Dedifferentiated amniotic fluid mesenchymal stem cell (primary cell): Measurements from ENCODE around the gene NASP.
A peak's percentile ranks its signal among the peaks of the same experiment; 100 is the strongest.

Source experiments
- DNase-seq: peaks from one replicate; pipeline ENCODE4 v3.0.0-alpha.2; 2016; ENCODE audit errors: extremely low spot score

The NASP gene, protein sequence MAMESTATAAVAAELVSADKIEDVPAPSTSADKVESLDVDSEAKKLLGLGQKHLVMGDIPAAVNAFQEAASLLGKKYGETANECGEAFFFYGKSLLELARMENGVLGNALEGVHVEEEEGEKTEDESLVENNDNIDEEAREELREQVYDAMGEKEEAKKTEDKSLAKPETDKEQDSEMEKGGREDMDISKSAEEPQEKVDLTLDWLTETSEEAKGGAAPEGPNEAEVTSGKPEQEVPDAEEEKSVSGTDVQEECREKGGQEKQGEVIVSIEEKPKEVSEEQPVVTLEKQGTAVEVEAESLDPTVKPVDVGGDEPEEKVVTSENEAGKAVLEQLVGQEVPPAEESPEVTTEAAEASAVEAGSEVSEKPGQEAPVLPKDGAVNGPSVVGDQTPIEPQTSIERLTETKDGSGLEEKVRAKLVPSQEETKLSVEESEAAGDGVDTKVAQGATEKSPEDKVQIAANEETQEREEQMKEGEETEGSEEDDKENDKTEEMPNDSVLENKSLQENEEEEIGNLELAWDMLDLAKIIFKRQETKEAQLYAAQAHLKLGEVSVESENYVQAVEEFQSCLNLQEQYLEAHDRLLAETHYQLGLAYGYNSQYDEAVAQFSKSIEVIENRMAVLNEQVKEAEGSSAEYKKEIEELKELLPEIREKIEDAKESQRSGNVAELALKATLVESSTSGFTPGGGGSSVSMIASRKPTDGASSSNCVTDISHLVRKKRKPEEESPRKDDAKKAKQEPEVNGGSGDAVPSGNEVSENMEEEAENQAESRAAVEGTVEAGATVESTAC

DNA sequence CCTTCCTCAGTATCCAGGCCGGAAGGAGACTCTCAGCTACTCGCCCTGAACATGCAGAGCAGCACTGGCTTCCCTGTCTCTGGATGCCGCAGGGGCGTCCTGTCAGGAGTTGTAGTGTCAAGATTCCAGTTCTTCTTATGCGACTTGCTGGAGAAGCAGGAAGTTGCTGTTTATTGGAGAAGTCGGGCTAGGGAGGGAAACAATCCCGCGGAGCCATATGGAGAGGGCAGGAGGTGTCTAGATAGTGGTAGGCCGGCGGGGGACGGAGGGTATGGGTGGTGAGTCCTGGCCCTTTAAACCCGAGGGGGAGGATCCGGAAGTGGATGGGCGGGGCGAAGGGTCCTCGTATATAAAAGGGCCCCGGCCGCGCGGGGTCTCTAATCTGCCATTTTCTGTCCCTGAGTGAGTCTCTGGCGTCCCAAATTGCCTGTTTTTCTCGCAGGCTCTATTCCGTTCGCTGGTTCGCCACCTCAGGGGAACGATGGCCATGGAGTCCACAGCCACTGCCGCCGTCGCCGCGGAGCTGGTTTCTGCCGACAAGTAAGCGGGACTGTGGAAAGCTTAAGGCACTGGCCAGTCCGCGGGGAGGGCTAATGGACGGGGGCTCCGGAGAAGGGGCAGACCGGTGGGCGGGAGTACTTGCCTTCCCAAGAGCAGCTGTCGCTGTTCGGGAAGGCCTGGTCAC lies at the start of gene NASP:
Gene NASP (plus strand): TSS at position 376 of the 685 bp plus-strand sequence. CDS start 106 bp downstream, at position 482.
- DNase-seq: peak; percentile 71

DNA sequence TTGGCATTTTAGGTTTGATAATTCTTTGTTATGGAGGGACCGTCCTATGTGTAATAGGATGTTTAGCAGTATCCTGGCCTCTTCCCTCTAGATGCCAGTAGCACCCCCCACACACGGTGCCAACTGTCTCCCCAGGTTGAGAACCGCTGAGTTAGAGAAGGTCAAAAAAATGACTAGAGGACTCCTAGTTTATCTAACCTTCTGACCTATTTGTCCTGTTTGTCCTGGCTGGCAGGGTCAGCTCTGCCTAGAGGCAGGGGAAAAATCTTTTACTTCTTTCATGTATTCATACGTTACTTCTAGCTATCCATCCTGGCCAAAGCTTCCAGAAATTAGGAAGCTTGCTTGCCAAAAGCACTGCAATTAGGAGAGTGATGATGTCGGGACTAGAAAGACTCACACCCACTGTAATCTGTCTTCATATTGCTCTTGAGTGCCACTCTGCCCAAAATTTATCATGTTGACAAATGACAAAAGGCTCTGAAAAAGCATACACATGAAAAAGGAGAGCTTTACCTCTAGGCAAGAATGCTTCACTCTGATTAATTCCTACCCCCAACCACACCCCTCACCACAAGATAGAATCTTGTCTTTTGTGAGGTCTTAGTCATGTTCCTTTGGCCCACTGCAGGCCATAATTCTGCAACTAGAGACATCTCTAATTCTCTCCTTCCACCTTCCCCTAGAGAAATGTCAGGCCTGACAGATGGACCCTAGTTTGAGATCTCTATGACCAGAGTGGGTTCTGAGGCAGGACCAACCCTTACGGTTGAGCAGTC lies 47.7 kb upstream of the NASP start:
- DNase-seq: no peak

DNA sequence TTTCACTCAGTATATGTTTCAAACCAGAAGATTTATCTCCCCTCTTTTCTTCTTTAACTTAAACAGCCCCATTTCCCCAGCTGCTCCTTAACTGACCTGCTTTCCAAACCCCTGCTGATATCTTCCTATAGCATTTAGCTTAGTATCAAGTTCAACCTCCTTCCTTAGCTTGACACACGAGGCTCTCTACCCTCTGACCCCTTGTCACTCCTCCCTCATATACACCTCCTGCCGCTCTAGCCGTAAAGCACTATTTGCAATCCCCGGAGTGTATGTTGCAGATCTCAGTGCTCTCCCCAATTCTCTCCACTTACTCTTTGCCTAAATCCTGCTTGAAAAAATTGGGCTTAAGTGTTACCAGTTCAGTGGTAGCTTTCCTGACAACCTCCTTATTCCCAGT lies 47.0 kb upstream of the NASP start:
- DNase-seq: no peak

DNA sequence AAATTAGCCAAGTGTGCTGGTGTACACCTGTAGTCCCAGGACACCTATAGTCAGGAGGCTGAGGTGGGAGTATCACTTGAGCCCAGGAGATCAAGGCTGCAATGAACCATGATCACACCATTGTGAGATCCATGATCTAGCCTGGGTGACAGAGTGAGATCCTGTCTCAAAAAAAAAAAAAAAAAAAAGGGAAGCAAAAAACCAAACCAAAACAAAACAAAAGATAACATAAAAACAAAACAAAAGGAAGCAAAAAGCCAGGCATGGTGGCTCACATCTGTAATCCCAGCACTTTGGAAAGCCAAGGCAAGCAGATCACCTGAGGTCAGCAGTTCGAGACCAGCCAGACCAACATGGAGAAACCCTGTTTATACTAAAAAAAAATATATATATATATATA lies 42.6 kb upstream of the NASP start:
- no peak for DNase-seq

DNA sequence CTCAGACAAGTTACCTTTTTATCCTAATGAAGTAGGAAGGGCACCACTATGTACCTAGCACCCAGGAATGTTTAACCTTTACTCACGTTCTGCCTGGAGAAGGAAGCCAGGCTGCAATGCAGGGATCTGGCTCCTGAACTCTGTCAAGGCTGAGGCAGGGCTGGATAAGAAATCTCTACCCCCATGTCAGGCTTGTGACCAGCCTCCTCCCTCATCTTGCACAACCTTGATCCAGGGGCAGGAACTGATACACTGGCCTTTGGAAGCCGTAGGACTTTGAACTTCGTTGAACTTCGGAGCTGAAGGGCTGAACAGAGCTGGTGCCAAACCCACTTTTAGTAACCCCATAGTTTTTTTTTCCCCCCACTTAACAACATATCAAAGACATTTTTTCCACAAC lies 41.2 kb upstream of the NASP start:
- DNase-seq: no peak

DNA sequence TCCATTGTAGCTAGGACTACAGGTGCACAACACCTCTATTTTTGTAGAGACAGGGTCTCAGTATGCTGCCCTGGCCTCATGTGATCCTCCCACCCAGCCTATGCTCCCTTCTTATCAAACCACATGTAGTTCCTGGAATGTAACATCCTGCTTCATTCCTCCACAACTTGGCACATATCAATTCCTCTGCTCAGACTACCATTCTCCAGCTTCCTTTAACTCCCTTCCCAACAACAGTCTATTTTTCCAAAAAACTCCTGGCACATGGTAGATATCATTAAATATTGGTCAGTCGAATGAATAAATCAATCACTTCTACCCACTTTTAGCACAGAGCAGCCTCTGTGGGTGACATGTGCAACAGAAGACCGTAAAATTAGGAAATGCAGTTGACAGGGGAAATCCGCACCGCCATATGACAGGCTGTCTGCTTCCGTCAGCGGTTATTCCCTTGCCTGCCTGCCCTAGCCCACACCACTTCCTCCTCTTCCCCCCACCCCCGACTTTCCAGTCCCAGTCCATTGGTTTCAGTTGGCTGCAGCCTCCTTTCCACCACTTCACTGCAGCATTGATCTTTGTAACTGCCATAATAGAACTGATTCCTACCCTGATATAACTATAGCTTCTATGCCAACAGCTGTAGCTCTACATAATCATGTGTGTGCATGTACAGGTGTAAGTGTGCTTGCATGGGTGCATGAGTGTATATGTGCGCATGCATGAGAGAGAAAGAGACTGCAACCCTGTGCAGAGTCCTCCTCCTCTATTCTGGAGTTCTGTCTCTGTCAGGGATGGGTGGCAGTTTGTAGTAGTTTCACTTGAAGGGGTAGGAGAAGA lies 40.0 kb upstream of the NASP start:
- DNase-seq: no peak

DNA sequence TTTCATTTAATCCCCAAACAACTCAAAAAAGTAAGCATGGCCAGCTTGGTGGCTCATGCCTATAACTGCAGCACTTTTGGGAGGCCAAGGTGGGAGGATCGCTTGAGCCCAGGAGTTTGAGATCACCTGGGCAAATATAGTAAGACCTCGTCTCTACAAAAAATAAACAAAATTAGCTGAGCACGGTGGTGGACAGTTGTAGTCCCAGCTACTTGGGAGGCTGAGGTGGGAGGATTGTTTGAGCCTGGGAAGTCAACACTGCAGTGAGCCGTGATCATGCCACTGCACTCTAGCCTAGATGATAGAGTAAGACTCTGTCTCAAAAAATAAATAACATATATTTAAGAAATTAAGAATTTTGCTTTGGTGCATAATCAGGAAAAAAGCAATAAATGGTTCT lies 39.3 kb upstream of the NASP start:
- DNase-seq: no peak

DNA sequence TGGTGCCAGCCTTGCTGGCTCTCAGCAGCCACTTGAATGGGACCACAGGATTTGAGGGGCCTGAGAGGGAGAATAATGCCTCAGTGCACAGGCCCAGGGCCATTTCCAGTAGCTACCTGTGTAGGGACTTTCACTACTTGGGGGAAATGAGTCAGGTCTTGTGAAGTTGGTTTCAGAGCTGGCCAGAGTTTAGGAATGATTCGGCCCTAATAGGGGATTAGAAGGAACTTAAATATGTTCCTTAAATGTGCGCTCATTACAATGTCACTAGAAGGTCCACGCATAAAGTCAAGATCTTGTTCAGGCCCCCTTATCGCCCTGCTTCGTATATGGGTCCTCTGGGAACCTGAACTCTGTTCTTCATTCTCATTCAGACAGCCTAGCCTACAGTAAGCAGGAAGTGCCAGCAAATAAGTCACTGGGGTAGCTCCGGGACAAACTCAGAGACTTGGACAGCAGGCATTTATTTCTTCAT lies 38.8 kb upstream of the NASP start:
- DNase-seq: no peak

DNA sequence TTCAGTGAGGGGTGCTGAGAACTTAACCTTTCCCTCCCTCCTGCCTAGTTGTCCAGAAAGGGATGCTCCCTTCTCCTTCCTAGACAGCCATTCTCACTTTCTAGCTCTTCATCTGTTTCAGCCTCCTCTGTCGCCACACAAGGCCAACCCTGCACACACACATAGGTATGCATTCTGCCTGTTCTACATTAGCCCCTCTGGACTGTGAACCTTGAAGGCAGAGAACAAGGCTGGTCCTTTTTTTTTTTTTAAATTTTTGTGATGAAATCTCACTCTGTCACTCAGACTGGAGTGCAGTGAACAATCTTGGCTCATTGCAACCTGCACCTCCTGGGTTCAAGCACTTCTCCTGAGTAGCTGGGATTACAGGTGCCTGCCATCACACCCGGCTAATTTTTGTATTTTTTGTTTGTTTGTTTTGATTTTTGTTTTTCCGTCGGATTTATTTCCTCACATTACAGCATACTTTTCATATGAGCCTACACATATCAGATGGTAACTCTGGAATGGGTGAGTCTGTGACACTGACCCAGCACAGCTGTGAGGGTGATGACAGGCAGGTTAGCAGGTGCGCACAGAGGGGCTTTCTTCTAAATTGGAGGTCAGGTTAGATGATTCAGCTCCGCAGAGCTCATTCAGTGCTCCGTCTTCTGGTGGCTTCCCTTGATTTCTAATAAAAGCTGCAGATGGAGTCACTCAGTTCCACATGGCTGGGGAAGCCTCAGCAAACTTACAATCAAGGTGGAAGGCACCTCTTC lies 38.1 kb upstream of the NASP start:
- no peak for DNase-seq

DNA sequence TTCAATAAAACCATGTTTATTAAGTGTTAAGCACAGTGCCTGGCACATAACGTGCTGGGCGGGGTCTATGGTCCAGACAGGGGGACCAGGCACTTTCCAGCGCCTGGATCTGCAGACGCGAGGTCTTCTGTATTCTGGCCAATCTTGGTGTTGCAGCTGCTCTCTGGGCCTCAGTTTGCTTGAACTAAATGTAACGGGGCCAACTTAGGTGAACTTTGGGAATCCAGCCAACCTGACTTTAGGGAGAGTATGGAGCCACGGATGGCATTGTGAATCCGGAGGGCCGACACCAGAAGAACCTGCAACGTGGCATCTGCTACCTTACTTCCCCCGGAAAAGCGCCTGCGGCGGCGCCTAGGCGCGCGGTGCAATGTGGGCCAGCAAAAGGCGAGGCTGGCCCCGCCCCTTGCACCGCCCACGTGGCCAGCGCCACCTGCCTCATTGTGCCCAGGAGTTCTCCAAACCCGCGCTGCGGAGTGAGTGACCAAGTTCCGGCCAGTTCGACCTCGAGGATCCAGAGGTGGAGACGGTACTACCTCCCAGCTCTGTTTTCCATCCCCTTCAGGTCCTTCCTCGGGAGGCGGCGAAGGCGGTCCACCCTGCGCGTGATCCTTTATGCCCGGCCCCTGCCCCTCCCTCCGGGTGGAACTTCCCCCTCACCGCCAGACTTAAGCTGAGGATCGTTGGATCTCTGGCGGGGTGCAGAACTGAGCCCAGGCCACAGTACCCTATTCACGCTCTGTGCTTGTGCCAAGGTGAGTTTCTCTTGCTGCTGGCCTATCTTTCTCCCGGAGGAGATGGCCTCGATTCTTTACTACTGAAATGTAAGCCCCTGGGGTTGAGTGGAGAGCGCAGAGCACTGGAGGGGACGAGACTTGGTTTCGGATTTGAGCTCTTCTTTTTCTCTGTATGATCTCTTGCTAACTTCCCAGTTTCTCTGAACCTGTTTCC lies 33.2 kb upstream of the NASP start, which contains the start of gene AKR1A1:
Gene AKR1A1 (plus strand): TSS at position 426 of the 951 bp plus-strand sequence. CDS start 10,969 bp downstream, outside the sequence.
- DNase-seq: peak; percentile 58

DNA sequence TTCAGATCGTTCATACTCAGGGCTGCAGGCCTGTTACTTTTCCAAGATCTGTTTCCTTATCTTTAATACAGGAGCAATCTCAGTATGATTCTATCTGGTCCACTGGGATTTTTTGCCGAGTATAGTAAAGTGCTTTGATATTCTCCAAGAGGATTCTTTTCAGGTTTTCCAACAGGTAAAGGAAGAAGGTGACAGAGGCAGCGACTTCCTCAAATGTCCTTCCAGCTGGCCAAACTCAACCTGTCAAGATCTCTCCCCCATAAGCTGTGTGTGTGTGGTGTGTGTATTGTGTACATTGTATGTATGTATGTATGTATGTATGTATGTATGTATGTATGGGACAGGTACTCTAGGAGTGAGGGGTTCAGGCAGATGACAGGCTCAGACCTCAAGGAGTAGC lies 32.2 kb upstream of the NASP start:
- DNase-seq: no peak

DNA sequence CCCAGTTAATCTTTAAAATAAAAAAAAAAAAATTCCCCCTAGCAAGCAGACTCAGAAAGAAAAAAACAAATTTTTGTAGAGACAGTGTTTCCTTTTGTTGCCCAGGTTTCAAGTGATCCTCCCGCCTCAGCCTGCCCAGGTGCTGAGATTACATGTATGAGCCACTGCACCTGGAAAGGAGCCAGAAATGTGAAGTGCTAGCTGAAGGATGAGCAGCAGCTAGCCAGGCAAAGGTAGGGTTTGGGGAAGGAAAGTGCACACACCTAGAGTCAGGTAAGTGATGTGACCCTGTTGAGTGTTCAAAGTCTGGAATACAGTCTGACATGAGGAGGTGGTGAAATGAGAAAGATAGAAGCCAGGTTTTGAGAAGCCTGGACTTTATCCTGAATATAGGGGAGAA lies 31.5 kb upstream of the NASP start:
- no peak for DNase-seq

DNA sequence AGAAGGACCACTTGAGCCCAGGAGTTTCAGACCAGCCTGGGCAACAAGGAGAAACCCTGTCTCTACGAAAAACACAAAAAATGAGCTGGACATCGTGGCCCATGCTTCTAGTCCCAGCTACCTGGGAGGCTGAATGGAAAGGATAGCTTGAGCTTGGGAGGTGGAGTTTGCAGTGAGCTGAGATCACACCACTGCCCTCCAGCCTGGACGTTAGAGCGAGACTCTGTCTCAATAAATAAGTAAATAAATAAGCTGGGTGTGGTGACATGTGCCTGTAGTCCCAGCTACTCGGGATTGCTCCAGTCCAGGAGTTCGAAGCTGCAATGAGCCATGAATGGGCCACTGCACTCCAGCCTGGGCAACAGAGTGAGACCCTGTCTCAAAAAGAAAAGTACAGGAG lies 29.6 kb upstream of the NASP start:
- no peak for DNase-seq

DNA sequence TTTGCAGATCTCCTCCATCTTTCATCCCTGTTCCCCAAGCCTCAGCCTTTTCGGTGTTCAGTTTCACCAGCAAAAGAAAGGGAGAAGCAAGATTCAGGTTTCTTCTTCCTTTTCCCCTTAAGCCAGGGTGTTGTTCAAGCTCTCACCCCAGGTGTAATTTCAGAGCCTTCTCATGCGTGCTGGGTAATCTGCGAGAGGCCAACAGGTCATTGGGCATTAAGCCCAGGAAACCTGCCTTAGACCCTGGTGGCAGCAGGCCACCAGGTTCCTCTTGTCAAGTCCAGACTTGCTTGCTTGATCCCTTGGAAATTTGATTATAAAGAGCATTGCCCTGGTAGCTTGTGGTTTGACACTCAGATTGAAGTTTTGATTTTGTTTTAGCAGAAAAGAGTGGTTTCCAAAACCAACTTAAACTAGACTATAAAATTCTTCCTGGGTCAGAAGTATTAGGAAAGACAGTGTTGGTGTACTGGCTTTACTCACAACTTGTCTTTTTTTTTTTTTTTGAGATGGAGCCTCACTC lies 26.4 kb upstream of the NASP start:
- DNase-seq: no peak

DNA sequence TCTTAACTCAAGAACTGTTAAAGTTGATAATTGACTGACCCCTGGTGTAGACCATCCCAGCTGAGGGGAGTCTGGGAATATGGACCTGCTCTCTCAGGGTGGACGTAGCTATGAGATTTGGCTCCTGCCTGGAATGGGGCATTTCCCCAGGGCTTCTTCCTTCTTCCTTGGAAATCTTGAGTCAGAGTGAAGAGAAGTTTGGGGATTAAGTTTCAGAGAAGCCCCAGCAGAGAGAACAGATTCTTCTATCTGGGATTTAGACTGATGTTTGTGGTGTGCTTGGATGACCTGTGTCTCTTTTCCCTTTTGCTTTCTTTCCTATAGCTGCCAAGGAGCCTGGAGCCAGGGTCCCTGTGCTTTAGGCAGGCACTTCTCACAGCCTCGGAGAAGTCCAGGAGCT lies 20.0 kb upstream of the NASP start:
- no peak for DNase-seq

DNA sequence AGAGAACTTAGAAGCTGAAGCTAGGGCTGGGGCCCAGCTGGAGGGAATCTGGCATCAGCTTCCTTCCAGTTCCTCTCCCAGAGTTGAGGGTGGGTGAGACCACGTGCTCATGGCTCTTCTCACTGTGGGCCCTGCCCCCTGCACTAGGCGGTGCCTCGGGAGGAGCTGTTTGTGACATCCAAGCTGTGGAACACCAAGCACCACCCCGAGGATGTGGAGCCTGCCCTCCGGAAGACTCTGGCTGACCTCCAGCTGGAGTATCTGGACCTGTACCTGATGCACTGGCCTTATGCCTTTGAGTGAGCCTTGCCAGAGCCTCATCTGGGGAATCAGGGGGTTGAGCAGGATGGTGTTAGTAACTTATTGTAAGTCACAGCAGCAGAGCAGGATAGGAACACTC lies 17.1 kb upstream of the NASP start:
- no peak for DNase-seq

DNA sequence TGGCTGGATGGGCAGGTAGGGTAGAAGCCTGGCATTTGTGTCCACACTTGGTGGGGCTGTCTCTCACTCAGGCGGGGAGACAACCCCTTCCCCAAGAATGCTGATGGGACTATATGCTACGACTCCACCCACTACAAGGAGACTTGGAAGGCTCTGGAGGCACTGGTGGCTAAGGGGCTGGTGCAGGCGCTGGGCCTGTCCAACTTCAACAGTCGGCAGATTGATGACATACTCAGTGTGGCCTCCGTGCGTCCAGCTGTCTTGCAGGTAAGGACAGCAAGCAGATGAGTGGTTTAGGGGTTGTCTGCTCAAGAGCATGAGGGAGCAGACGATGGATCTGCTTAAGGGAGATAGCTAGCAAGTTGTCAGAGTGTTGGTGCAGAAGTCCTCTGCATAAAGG lies 15.9 kb upstream of the NASP start:
- DNase-seq: no peak

DNA sequence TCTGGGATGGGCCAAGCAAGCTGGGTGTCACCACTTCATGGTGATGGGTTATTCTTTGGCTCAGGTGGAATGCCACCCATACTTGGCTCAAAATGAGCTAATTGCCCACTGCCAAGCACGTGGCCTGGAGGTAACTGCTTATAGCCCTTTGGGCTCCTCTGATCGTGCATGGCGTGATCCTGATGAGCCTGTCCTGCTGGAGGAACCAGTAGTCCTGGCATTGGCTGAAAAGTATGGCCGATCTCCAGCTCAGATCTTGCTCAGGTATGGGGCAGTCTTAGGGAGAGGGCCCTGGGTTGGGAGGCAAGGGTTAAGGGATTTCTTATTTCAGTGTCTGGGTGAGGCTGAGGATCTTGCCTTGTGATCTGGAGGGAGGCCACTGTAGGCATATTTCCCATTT lies 15.4 kb upstream of the NASP start:
- DNase-seq: no peak

DNA sequence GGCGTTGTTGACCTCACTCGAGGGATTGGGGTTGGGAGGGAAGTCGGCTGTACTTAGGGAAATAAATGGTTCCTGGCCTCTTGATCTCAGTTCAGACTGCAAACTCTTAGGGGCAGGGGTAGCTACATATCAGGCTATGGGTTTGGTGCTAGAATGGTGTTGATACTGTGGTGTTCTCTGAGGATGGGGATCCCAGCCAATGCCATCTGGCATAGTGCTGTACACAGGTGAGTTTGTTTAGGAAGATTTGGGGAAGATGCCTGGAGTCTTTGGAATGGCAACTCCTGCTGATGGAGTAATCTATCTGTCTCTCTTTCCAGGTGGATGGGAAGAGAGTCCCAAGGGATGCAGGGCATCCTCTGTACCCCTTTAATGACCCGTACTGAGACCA lies 14.3 kb upstream of the NASP start:
- no peak for DNase-seq
